Measurements from ENCODE around the gene PCBP3. TPM values are rescaled to one million over a fixed set of nuclear protein-coding genes. Genes with fewer than 3 reads are reported as not detected.

The PCBP3 gene
- total RNA-seq, 2 donors from 2014 or later: 0.77 to 17.2 TPM

DNA sequence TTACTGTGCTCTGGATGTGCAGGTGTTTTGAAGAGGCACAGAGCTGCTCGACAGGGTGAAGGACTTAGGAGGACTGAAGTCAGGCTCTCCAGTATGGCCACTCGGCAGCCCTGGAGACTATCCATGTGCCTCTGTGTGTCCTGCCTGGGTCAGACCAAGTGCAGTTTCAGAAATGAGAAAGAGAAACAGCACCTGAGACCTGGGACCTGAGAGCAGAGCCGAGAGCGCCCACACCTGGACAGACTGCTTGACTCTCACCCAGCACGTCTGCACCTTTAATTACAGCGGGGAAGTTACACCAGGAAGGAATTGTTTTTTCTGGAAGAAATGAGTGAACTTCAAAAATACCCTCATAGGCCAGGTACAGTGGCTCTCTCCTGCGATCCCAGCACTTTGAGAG is 278.4 kb downstream of the PCBP3 start:
- no peak overlapping the region for H3K4me3 ChIP-seq
- no peak for DNase-seq (ENCODE audit: low spot score)
- no peak for TF ChIP-seq POLR2AphosphoS5 (IDR thresholded peaks at IDR 0.05)
- TF ChIP-seq POLR2A (IDR thresholded peaks at IDR 0.05): no peak
- TF ChIP-seq, protein P1, sequence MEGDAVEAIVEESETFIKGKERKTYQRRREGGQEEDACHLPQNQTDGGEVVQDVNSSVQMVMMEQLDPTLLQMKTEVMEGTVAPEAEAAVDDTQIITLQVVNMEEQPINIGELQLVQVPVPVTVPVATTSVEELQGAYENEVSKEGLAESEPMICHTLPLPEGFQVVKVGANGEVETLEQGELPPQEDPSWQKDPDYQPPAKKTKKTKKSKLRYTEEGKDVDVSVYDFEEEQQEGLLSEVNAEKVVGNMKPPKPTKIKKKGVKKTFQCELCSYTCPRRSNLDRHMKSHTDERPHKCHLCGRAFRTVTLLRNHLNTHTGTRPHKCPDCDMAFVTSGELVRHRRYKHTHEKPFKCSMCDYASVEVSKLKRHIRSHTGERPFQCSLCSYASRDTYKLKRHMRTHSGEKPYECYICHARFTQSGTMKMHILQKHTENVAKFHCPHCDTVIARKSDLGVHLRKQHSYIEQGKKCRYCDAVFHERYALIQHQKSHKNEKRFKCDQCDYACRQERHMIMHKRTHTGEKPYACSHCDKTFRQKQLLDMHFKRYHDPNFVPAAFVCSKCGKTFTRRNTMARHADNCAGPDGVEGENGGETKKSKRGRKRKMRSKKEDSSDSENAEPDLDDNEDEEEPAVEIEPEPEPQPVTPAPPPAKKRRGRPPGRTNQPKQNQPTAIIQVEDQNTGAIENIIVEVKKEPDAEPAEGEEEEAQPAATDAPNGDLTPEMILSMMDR (IDR thresholded peaks at IDR 0.05): no peak
- H3K9me3 ChIP-seq: no peaks in the 10 kb centered on the region
- no peaks in the 10 kb centered on the region for H3K4me1 ChIP-seq (replicated peaks)
- no peak overlapping the region for H3K27ac ChIP-seq
- intact Hi-C loops (cut with DNase I): loop anchor here (10.0 kb wide), 1 partner anchor 367 kb away; no protein-coding TSS in a partner anchor
- H3K36me3 ChIP-seq: no peaks in the 10 kb centered on the region
- H3K27me3 ChIP-seq (replicated peaks; ENCODE audit: insufficient read depth): no peaks in the 10 kb centered on the region
- 85% methylated on average over 7 of the region's 7 CpGs for WGBS

- intact Hi-C loops (cut with DNase I): loop anchor here (10.0 kb wide), 1 partner anchor 368 kb away; no protein-coding TSS in a partner anchor
These were observed 279.1 kb downstream of the PCBP3 start for GRCh38 chr21:45922648-45923047.

DNA sequence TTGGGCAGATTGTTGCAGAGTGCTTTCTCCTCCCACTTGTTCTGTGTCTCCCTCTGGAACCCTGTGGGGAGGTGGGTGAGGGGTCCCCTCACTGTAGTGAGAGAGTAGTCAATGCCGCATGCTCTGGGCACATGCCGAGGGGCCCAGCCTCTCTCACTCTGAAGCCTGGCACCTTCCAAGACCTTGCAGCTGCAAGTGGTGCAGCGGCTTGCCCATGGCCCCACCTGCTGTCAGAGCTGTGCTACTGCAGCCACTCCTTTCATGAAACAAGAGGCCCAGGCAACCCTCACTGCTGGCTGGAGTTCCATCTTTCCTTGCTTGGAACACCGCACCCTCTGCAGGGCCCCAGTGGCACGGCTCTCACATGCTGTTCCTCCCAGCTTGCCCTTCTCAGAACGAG is 279.6 kb downstream of the PCBP3 start:
- TF ChIP-seq, protein P1 (IDR thresholded peaks at IDR 0.05): peak; percentile 64 to 84 (median 71)
- no peak for TF ChIP-seq POLR2A (IDR thresholded peaks at IDR 0.05)
- Histone ChIP-seq H3K4me1 (replicated peaks) (no peaks in the 10 kb centered on the region), H3K27ac (no peak overlapping the region), H3K36me3 (no peaks in the 10 kb centered on the region), H3K27me3 (replicated peaks; ENCODE audit: insufficient read depth) (no peaks in the 10 kb centered on the region), H3K9me3 (no peaks in the 10 kb centered on the region), H3K4me3 (no peak overlapping the region)
- intact Hi-C loops (cut with DNase I): loop anchor here (10.0 kb wide), 1 partner anchor 368 kb away; no protein-coding TSS in a partner anchor
- WGBS: 9% methylated on average over 6 of the region's 6 CpGs
- peak; percentile 52 for DNase-seq (ENCODE audit: low spot score)

More at GRCh38 chr21:45922648-45923047, 279.1 kb downstream of the PCBP3 start:
- 79% methylated on average over 12 of the region's 12 CpGs for WGBS
- no peak overlapping the region for H3K27ac ChIP-seq
- no peak overlapping the region for H3K4me3 ChIP-seq
- H3K4me1 ChIP-seq (replicated peaks): no peaks in the 10 kb centered on the region
- no peaks in the 10 kb centered on the region for H3K36me3 ChIP-seq
- TF ChIP-seq, protein P1 (IDR thresholded peaks at IDR 0.05): no peak
- no peak for TF ChIP-seq POLR2AphosphoS5 (IDR thresholded peaks at IDR 0.05)
- no peak for TF ChIP-seq POLR2A (IDR thresholded peaks at IDR 0.05)
- no peaks in the 10 kb centered on the region for H3K27me3 ChIP-seq (replicated peaks; ENCODE audit: insufficient read depth)
- H3K9me3 ChIP-seq: no peaks in the 10 kb centered on the region
- no peak for DNase-seq (ENCODE audit: low spot score)

GRCh38 chr21:45926281-45926680 is 282.8 kb downstream of the PCBP3 start:
- TF ChIP-seq, protein P1 (IDR thresholded peaks at IDR 0.05): no peak
- TF ChIP-seq POLR2AphosphoS5 (IDR thresholded peaks at IDR 0.05) (no peak), POLR2A (IDR thresholded peaks at IDR 0.05) (no peak)
- intact Hi-C loops (cut with DNase I): loop anchor here (10.0 kb wide), 1 partner anchor 371 kb away; no protein-coding TSS in a partner anchor
- no peak overlapping the region for H3K27ac ChIP-seq
- DNase-seq (ENCODE audit: low spot score): no peak
- H3K27me3 ChIP-seq (replicated peaks; ENCODE audit: insufficient read depth): no peaks in the 10 kb centered on the region
- H3K9me3 ChIP-seq: no peaks in the 10 kb centered on the region
- no peak overlapping the region for H3K4me3 ChIP-seq
- no peaks in the 10 kb centered on the region for H3K4me1 ChIP-seq (replicated peaks)
- WGBS: 60% methylated on average over 11 of the region's 11 CpGs
- H3K36me3 ChIP-seq: no peaks in the 10 kb centered on the region

- no peak overlapping the region for H3K4me3 ChIP-seq
- WGBS: 50% methylated on average over 1 of the region's 1 CpG
- H3K4me1 ChIP-seq (replicated peaks): no peaks in the 10 kb centered on the region
These were observed 283.5 kb downstream of the PCBP3 start for GRCh38 chr21:45927032-45927431.

More at GRCh38 chr21:45927032-45927431, 283.5 kb downstream of the PCBP3 start:
- TF ChIP-seq POLR2A (IDR thresholded peaks at IDR 0.05): no peak
- TF ChIP-seq, protein P1 (IDR thresholded peaks at IDR 0.05): no peak
- no peak for TF ChIP-seq POLR2AphosphoS5 (IDR thresholded peaks at IDR 0.05)
- H3K27ac ChIP-seq: no peak overlapping the region
- no peak for DNase-seq (ENCODE audit: low spot score)
- H3K27me3 ChIP-seq (replicated peaks; ENCODE audit: insufficient read depth): no peaks in the 10 kb centered on the region
- H3K36me3 ChIP-seq: no peaks in the 10 kb centered on the region
- H3K9me3 ChIP-seq: no peaks in the 10 kb centered on the region
- intact Hi-C loops (cut with DNase I): loop anchor here (10.0 kb wide), 1 partner anchor 372 kb away; no protein-coding TSS in a partner anchor
